ENCODE data around the gene SLC44A5. TPM values are rescaled to one million over a fixed set of nuclear protein-coding genes. Genes with fewer than 3 reads are reported as not detected.

SLC44A5 gene
- total RNA-seq, 4 donors from 2014 or later, result 0.11 to 2.0 (median 0.87) TPM

- no peak for DNase-seq
- TF ChIP-seq POLR2A (IDR thresholded peaks at IDR 0.05), result no peak
- TF ChIP-seq, protein P1, sequence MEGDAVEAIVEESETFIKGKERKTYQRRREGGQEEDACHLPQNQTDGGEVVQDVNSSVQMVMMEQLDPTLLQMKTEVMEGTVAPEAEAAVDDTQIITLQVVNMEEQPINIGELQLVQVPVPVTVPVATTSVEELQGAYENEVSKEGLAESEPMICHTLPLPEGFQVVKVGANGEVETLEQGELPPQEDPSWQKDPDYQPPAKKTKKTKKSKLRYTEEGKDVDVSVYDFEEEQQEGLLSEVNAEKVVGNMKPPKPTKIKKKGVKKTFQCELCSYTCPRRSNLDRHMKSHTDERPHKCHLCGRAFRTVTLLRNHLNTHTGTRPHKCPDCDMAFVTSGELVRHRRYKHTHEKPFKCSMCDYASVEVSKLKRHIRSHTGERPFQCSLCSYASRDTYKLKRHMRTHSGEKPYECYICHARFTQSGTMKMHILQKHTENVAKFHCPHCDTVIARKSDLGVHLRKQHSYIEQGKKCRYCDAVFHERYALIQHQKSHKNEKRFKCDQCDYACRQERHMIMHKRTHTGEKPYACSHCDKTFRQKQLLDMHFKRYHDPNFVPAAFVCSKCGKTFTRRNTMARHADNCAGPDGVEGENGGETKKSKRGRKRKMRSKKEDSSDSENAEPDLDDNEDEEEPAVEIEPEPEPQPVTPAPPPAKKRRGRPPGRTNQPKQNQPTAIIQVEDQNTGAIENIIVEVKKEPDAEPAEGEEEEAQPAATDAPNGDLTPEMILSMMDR (IDR thresholded peaks at IDR 0.05), result no peak
- H3K9me3 ChIP-seq, result no peaks in the 10 kb centered on the region
- H3K27me3 ChIP-seq, result no peaks in the 10 kb centered on the region
- WGBS, 2 donors, result 80% methylated on average over 4 of the region's 4 CpGs
- H3K4me3 ChIP-seq (replicated peaks in 1 of 3), result no peak overlapping the region
- H3K4me1 ChIP-seq, result no peaks in the 10 kb centered on the region
- intact Hi-C loops (cut with DNase I), result no loop called here
- H3K27ac ChIP-seq, result no peak overlapping the region
- no peaks in the 10 kb centered on the region for H3K36me3 ChIP-seq
Observed at GRCh38 chr1:75166821-75167220, 444.1 kb downstream of the SLC44A5 start.

GRCh38 chr1:75165264-75165663, 445.6 kb downstream of the SLC44A5 start:
- no peak overlapping the region for H3K4me3 ChIP-seq (replicated peaks in 1 of 3)
- H3K4me1 ChIP-seq, result no peaks in the 10 kb centered on the region
- intact Hi-C loops (cut with DNase I), result no loop called here
- H3K36me3 ChIP-seq, result no peaks in the 10 kb centered on the region
- no peak overlapping the region for H3K27ac ChIP-seq
- DNase-seq, result no peak
- no peaks in the 10 kb centered on the region for H3K9me3 ChIP-seq
- TF ChIP-seq POLR2A (IDR thresholded peaks at IDR 0.05), result no peak
- TF ChIP-seq, protein P1 (IDR thresholded peaks at IDR 0.05), result no peak
- no peaks in the 10 kb centered on the region for H3K27me3 ChIP-seq

- DNase-seq, result no peak
- Histone ChIP-seq H3K36me3 (no peaks in the 10 kb centered on the region), H3K4me1 (no peaks in the 10 kb centered on the region), H3K9me3 (no peaks in the 10 kb centered on the region), H3K27me3 (no peaks in the 10 kb centered on the region), H3K4me3 (replicated peaks in 1 of 3) (no peak overlapping the region), H3K27ac (no peak overlapping the region)
- intact Hi-C loops (cut with DNase I), result no loop called here
- 92% methylated on average over 3 of the region's 3 CpGs for WGBS, 2 donors
- TF ChIP-seq, protein P1 (IDR thresholded peaks at IDR 0.05), result no peak
- no peak for TF ChIP-seq POLR2A (IDR thresholded peaks at IDR 0.05)
Observed at GRCh38 chr1:75159154-75159553, 451.8 kb downstream of the SLC44A5 start.

Small RNAs within 50 kb of the gene (small RNA-seq; reads per million reads assigned to genes)
- not detected for gene RNU6-503P
- gene RNU6-622P, result not detected

Other genes with a start within 250 kb of the SLC44A5 start
- gene ACADM, start 113.6 kb upstream of the SLC44A5 start, total RNA-seq, result 10 to 100 TPM; 65.3 to 69.9 (median 68.7) TPM
- 10 to 100 TPM; 55.6 to 80.1 (median 68.2) TPM for gene RABGGTB, start 175.1 kb upstream of the SLC44A5 start, total RNA-seq
- under 1 TPM in 2 of 4 donors, not detected in 2; 0.22 to 0.40 TPM for gene MSH4, start 185.8 kb upstream of the SLC44A5 start, total RNA-seq

All from thyroid gland (tissue), 4 donors.